Suppressor macrophage treated with lipopolysaccharide for 4 hours (primary cell): ENCODE measurements around the gene GNAZ.

Experiments used
- DNase-seq: peaks from one replicate; pipeline ENCODE4 v3.0.0-alpha.2; 2020

Gene GNAZ

DNA sequence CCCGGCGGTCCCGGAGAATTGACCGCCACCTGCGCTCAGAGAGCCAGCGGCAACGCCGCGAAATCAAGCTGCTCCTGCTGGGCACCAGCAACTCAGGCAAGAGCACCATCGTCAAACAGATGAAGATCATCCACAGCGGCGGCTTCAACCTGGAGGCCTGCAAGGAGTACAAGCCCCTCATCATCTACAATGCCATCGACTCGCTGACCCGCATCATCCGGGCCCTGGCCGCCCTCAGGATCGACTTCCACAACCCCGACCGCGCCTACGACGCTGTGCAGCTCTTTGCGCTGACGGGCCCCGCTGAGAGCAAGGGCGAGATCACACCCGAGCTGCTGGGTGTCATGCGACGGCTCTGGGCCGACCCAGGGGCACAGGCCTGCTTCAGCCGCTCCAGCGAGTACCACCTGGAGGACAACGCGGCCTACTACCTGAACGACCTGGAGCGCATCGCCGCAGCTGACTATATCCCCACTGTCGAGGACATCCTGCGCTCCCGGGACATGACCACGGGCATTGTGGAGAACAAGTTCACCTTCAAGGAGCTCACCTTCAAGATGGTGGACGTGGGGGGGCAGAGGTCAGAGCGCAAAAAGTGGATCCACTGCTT is 25.5 kb downstream of the GNAZ start:
- no peak for DNase-seq

DNA sequence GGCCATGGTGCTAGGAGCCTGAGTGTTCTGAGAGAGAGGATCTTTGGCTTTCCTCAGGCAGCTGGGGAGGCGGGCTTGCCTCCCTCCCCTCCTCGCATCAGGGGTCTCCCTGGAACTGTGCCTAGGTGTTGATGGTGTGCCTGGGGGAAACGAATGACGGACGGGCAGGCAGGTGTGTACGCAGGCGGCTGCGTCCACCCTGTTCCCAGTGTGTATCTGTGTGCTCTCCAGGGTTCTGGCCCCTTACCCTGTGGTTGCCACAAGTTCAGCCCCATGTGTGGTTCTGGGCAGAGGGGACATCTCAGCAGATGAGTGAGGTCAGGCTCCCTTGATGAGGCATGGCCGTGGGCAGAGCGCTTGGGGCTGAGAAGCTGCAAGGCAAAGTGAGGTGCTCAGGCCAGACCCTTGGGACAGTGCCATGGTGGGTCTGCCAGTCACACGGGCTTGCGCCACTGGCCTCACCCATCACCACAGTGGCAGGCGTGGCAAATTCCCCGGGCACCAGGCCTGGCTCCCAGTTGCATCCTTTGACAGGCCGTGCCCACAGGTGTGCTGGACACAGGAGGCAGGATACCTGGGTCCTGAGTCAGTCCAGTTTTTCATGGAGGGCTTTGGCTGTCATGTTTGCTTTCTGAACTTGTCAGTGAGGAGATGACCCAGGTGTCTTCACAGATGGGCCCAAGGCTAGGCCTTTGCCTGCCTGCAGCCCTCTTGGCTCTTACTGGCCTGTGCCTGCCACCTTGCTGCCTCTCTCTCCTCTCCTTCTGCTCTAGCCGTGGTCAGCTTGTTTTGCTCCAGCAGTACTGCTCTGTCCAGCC is 27.3 kb downstream of the GNAZ start:
- no peak for DNase-seq

DNA sequence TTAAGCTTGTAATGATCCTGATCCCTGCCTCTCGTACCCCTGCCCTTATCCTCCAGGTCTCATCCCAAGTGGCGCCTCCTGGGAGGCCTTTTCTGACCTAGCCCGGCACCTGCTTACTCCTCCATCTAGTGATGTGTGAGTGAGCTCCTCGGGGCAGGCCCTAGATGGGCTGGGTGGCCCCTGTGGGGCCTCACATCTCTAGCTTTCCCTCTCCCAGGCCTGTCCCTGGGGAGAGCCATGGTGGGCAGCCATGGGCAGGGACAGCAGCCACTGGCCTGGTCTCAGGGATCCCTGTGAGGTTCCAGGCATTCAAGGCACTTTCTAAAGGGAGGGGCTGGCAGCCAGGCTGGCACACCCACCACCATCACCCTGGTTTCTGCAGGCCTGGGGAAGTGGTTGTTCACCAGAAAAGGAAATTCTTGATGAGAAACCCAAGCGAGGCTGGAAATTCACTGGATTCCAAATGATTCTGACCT is 27.9 kb downstream of the GNAZ start:
- no peak for DNase-seq

DNA sequence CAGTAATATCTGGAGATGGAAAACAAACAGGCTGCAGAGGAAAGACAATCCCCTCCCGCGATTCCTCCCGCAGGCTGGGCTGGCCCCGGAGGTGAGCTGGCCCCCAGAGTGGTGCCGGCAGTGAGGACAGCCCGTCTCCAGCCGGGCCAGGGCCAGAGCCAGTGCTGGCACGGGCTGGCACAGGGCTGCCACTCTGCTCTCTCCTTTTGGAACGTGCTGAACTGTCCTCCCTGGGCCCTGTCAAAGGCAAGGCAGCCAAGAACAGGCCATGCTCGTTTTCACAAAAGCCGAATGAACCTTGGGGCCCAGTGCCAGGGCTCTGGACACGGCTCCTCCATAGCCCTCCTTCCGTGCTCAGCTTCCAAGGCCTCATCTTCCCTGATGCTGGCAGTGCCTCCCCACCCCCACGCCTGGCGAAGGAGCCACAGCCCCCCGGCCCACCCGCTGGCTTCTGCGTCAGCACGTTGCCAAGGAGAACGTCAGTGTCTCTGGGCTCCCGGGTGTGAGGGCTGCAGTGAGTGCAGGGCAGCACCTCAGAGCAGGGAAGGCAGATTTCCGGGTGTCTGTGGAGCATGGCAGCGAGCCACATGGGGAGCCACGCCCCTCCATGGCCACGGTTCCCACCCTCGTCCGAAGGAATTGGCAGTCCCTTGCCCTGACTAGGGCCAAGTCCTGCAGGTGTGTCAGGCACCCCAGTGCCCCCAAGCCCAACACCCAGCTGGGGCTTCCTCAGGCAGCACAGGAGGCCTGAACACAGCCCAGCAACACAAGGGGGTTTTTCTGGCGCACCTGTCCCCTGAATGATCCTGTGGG is 28.6 kb downstream of the GNAZ start:
- no peak for DNase-seq

DNA sequence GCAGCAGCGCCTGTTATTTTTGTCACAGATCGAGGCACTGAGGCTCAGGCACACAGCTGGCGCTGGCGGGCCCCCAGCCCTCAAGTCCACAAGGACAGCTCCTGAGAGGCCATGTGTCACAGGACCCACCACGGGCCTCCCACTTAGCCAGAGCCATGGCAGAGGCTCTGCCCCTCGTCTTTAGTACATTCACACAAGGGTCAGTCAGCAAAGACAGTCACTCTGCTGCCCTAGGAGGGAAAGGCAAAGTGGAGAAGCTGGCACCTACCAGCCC is 29.1 kb downstream of the GNAZ start:
- no peak for DNase-seq

DNA sequence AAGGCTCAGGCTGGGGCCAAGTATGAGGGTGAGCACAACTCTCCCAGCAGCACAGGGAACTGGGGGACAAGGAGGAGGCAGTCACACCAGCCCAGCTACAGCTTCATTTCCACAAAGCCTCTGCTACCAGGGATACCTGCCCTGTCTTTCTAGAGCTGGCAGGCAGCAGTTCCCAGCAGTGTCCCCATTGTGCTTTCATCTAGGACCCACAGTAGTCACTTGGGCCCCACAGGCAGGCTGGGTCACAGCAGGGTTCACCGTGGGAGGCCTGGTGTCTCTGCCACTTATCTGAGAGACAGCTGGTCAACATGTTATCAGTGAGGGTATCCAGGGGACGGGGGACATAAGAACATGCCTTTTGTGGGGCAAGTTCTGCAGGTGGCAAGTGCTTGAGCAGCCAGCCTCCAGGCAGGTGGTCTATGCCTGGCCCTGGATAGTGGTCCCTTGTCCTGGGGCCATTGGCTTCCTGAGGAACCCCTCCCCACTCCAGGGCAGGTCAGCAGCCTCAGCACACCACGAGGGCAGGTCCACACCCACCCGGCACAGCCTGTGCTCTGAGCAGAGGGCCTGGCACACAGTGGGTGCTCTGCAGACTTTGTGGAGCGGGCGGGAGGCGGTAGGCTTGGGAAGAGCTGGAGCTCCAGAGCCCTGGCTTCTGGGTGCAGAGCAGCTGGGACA is 29.9 kb downstream of the GNAZ start:
- DNase-seq: no peak

DNA sequence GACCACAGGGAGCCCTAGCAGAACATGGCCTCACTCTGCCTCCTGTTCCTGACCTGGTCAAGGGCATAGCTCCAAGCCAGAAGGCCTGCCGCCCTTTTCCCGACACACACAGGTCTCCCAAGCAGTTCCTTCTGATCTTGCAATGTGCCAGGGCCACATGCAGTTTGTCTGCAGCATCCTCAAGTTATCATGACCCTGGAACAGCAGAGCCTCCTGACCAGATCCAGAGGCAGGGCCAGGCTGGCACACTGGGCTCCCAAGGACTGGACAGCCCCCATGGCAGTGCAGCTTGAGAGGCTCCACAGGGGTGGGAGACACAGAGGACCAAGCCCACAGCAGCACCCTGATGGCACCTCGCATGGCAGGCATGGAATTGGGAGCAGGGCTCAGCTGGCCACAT is 31.2 kb downstream of the GNAZ start:
- no peak for DNase-seq

DNA sequence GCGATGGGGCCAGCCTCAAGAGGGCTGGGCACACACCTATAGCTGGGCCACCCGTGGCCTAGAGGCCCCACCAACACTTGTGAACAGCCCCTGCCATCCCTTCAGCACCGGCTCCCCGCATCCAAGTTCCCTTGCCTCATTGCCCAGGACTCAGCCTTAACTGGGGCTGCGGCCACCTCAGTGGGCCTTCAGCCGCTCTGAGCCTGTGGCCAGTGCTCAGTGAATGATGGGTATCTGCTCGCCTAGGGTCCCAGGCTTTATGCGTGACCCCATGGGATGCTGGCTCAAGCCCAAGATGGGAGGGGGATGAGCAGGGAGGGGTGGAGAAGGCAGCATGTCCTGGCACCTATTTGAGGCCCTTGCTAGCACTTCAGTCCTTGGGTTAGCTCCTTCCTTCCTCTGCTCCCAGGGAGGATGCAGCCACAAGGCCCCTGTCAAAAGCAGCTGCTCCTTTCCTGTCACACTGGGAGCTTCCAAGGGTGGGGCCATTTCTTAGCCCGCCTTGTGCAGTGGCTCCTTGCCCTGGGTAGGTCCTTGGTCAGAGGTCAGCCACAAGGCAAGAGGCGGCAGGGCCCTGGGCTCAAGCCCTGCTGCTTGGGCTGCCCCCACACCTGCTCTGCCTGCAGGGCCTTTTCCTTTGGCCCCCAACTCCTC is 31.8 kb downstream of the GNAZ start:
- DNase-seq: no peak

DNA sequence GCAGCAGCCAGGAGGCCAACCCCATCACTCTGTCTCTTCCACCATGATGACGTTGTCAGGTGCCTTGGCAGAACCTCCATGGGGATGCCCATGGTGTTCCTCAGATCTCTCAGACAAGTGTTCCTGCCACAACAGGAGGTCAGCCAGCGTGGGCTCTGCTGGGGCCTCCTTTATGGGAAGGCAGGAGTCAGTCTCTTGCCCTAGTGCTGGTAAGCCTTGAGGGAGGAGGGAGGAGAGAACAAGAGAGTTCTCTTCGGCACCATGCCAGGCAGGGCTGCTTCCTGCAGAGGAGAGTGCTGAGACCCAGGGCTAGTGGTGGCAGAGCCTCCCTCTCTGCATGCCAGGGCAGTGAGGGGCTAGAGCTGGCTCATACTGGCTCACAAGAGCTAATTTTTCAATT is 32.5 kb downstream of the GNAZ start:
- no peak for DNase-seq

DNA sequence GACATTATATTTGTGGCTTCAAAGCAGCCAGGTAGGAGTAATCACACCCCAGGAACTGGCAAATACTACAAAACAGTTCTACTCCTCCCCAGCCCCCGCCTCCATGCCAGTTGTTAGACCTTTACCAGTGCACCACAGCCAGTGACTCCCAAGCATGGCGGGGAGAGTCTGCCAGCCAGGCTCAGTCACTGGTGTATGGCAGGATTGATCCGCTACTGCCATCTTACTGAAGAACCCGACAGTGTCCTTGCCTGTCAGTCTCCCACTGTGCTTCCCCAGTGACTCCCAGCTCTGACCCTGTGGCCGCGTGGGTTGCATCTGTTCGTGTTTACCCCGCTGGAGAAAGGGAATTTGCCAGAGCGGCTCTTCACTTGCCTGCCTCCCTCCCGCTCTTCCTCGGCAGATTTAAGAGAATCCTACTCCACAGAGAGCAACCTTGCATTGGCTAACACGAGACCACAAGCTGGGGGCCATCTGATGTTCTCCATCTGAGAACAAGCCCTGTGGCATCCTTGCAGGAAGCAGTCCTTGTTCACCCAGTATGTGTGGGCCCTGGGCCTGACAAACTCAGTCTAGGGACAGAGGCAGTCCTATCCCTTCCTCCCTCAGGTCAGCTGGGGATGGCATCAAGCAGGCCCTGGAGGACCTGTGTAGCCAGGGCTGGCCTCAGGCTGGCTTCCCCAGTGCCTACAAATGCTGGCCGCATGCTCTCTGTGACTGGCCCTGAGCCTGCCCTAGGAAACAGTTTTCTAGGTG is 33.1 kb downstream of the GNAZ start:
- DNase-seq: no peak

DNA sequence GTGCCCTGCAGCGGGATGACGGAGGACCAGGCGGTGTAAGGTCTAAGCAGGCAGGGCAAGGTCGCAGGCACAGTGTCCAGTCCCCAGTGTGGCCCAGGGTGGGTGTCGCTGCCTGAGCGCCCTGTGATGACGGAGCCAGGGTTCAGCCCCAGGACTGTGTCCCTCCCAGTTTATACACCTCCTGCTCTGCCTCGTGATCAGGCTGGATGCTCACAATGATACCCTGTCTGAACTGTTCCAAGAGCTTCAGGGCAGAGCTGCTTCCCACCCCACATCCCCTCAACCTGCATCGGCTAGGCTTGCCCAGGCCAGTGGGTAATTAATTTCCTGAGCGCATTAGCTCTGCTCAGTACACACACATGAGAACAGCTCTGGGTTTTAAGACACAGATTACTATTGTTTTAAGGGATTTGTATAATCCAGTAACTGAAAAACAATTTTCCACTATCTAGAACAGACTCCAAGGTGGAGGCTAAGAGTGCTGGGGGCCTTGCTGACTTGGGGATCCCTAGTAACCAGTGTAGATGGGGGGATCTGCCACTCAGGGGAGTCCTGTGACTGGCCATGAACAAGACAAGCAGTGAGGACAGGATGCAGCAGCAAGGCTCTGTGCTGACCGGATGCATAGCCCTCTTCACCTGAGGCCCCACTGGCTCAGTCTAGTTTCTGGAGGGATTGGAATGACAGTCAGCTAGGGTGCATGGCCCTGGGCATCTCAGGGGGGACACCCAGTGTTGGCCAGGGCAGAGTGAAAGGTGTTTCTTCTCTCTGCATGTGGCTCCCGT is 34.1 kb downstream of the GNAZ start:
- DNase-seq: no peak

DNA sequence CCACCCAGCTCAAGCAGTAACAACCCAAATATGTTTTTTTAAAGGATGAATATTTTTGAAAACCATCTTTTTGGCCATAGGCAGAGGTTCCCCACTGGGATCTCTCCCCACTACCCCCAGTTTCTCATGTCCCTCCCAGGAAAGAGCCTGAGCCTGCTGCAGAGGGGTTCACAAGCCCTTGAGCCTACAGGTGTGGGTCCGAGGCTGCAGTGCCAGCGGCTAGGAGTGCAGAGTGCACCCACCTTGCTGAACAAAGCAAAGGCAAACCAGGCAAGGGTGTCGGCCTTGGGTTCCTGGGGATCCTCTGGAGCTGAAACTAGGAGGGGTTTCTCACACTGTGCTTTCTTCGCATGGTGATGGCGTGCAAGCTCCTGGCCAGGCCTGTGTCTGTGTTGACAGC is 35.0 kb downstream of the GNAZ start:
- DNase-seq: no peak

DNA sequence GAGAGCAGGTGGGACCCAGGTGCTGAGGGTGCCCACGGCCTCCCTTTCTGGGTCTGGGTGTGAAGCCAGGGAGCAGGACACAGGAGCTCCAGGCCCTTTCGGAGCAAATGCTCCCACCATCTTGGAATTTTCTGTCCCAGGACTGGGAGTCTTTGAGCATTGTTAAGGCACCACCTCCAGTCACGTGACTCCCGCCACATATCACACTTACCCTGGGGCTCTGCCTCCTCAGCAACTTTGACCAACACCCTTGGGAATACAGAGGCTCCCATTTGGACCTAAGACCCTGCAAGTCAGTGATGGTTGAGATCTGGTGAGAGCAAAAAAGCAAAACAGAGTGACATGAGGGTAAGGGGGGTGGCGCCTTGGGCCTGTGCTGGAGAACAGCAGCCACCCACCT is 35.6 kb downstream of the GNAZ start:
- no peak for DNase-seq

DNA sequence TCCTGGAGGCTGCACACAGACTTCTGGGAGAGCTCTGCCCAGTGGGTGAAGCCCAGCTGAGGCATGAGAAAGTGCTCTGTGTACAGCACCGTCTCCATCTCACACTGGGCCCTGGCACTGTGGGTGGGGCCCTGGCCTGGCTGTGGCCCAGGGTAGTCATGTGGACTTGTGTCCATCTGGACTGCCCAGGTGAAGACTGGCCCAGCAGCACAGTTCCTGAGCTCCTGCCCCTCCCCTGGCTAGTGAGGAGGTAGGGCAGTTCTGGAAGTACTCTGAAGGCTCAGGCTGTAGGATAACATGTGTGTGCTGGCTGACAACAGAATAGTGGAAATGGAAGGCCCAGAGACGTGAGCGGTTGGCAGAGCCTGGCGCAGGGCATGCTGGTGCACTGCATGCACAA is 36.0 kb downstream of the GNAZ start:
- DNase-seq: no peak

DNA sequence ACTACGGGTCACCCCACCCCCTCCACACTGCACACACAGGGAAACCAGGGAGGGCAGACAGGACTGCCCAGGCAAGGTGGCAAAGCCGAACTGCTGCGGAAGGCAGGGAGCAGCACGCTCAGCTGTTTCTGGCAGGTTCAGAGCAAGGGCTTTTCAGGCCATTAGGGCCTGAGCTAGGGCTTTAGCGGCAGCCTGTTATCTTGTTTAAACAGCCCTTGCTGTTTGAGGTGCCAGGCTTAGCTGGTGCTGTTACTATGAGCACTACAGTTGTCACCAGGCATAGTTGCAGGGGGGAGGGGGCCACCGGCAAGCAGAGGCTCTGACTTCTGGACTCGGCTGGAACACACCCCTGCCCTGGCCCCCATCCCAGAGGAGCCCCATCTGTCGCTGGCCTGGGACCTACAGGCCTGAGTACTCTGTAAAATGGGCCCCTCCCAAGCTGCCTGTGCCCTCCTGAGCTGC is 36.6 kb downstream of the GNAZ start:
- DNase-seq: no peak

DNA sequence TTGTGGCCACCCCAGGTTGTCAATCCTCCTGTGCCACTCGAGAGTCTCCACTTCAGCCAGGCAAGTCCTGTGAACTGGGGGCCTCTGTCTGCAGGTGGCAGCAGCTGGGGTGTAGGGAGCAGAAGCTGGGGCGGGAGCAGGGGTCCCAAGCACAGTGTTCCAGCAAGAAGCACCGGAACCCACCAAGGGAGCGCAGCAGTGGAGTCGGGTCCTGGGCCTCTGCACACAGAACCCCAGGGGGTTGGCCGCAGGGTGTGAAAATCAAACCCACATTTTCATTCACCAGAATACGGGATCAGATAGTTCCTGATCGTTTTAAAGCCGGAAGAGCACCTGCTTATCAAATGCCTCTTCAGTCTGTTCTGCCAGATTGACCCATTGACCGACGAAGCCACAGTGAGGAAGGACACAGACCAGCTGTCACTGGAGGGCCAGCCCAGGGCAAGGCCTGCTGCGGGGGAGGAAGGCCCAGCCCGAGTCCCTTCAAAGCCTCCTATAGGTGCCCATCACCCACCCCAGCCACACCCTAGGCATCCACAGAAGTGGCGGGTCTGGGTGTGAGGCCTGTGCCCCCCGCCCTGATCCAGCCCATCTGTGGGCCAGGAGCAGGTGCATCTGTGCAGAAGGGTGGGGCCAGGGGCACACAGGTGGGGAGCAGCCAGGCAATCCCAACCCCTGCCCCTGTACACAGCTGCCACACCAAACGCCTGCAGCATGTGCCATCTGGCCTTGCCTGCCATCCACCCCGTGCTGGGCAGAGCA is 37.3 kb downstream of the GNAZ start:
- DNase-seq: no peak

DNA sequence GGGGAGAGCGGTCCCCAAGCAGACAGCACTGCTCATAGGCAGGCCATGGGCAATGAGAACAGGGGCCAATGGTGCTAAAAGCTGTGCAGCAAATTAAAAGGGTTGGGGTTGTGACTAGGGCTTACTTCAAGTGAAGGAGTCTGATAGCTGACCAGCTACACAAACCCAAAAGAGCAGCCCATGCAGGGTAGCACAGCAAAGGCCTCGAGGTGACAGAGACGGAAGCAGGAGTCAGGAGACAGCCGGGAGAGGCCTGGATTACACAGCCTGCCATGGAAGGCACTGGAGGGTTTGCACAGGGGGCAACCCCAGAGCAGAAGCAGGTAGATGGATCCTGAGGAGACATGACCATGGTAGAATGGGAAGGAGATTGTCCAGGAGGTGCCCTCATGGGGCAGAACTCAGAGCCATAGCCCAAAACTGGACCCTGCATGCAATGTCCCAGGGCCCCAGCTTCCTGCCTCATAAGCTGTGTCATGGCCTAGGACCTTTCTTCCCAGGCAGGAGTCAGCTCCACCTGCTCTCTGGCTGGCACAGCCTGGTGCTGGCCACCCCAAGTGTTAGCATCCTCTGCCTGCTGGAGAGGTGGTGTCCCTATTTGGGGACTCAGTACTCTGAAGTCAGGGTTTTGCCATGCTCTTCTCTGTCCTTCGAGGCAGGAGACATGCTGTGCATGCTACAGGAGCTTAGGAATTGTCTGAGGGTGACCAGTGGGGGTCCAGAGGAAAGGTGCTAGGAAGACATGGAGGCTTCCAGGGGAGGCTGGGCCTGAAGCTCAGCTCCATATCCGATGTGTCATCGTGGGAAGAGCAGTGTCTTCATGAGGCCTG is 38.1 kb downstream of the GNAZ start:
- DNase-seq: no peak

DNA sequence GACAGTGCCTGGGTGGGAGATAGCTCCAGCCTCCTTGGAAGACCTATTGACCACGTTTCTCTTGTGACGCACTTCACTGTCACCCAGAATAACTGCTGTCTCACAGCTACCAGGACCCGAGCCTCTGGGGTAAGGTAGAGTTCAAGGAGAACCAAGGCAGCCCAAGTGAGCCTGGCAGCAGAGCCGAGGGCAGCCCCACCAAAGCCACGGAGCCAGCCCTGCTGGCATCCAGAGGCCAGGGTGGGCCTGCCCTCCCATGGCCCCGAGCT is 38.7 kb downstream of the GNAZ start:
- DNase-seq: no peak

DNA sequence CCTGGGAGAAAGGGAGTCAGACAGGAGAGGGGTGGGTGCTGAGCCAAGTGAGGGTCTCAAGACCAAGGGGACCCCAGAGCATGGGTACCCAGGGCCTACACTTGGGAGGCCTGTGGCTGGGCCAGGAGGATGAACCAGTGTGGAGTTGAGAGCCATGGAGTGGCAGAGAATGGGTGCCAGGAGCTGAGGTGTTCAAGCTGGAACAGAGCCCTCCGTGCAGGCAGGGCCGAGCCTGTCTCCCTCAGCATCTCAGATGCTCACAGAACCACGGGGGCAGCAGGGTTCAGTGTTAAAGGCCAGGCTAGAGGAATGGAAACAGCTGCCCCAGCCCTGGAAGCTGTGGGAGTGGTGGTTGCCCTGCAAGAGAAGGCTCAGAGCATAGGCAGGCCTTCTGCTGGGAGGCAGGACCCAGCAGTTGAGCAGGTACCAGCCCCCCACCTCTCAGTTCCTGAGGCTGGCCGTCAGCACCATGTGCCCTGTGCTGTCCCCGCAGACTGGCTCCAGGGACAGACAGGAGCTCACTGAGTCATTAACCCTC is 39.2 kb downstream of the GNAZ start:
- DNase-seq: no peak
